Heart left ventricle (tissue), 13 donors: ENCODE data around the gene XYLT2.

Experiments
- POLR2A ChIP-seq, 2 donors: fragments of 450-650 bp; IDR thresholded peaks; one replicate each; pipeline ENCODE4 v1.6.1; 2017; ENCODE audit warnings: antibody characterized with exemption in 2 of 2, mild to moderate bottlenecking in 2 of 2, moderate library complexity in 2 of 2
- TF ChIP-seq, protein P1 (sequence below), 12 donors: fragments of 200-600 bp; sonication (generic) in 4 of 12; IDR thresholded peaks; one replicate each; pipeline versions ENCODE4 v1.5.0 to v1.8.0; 2018 to 2022; ENCODE audit warnings: antibody characterized with exemption in 12 of 12, mild to moderate bottlenecking in 5 of 12
- donor health status: ischemic (EF 13 %, LVEDD 7.1; RV severe dilation, severe dysfunction).
- donor health status: DM: no; HTN: yes; CAD: no.
- donor health status: DM: no; HTN: no; CAD: no.
- donor health status: ischemic (EF 25% LVEDD 6.9; RV normal size, moderate dysfunction).
- donor health status: ischemic (EF 25% LVEDD 5.7; RV mildly dilated, moderate dysfunction).
- donor health status: ischemic (EF 35%, LVEDD 5.7; RV mildly dilated, moderate dysfunction).
- donor health status: nonischemic (EF 11% LVEDD 7.7; RV severe dilation, severe dysfunction).
- donor health status: DM: yes; HTN: yes; CAD: no.
- donor health status: PGD.
- donor health status: ischemic (EF 29% LVEDD 5.4; RV normal size, mild dysfunction).
- donor health status: nonischemic (EF 23%, LVEDD 6.1; RV moderate dilation, normal function).

DNA sequence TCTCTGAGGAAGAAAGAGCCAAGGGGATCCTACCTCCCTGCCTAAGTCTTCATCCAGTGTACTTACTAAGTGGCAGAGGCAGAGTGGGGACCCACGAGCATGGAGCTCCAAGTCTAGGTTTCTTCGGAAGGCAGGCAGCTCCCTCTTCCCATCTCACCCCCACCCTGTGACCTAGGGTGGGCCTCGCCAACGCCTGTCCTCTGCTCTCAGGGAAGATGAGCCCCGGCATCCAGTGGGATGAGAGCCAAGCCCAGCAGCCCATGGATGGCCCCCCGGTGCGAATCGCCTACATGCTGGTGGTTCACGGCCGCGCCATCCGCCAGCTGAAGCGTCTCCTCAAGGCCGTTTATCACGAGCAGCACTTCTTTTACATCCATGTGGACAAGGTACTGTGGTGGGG is 8.3 kb downstream of the XYLT2 start:
- TF ChIP-seq, protein P1, sequence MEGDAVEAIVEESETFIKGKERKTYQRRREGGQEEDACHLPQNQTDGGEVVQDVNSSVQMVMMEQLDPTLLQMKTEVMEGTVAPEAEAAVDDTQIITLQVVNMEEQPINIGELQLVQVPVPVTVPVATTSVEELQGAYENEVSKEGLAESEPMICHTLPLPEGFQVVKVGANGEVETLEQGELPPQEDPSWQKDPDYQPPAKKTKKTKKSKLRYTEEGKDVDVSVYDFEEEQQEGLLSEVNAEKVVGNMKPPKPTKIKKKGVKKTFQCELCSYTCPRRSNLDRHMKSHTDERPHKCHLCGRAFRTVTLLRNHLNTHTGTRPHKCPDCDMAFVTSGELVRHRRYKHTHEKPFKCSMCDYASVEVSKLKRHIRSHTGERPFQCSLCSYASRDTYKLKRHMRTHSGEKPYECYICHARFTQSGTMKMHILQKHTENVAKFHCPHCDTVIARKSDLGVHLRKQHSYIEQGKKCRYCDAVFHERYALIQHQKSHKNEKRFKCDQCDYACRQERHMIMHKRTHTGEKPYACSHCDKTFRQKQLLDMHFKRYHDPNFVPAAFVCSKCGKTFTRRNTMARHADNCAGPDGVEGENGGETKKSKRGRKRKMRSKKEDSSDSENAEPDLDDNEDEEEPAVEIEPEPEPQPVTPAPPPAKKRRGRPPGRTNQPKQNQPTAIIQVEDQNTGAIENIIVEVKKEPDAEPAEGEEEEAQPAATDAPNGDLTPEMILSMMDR (IDR thresholded peaks at IDR 0.05): no peak
- TF ChIP-seq POLR2A (IDR thresholded peaks at IDR 0.05): no peak
